CD14-positive monocyte (primary cell): ENCODE measurements around the gene KIF27. TPM values are rescaled to one million over a fixed set of nuclear protein-coding genes. Genes with fewer than 3 reads are reported as not detected.

ENCODE experiments used
- DNase-seq, 3 donors: peaks; one replicate each; pipeline ENCODE4 v3.0.0-alpha.2; 2011 to 2022
- H2AFZ ChIP-seq: 2 replicates; pipeline ENCODE4 v1.6.0; 2012; ENCODE audit warnings: mild to moderate bottlenecking, low read depth, low read length, inconsistent platforms; ENCODE audit not compliant: insufficient read depth, poor library complexity, severe bottlenecking
- H3K27ac ChIP-seq, 2 donors: 1 replicate in 1 of 2; 2 replicates in 1 of 2; pipeline ENCODE4 v1.5.1; 2012 to 2013; ENCODE audit warnings: low read length in 2 of 2, control low read depth in 1 of 2, inconsistent platforms in 1 of 2, low read depth in 1 of 2, mild to moderate bottlenecking in 1 of 2
- H3K27me3 ChIP-seq, 2 donors: one replicate each; pipeline versions ENCODE4 v1.6.0 to v1.6.1; 2011 to 2013; ENCODE audit warnings: low read length in 2 of 2; ENCODE audit not compliant: control insufficient read depth in 2 of 2, insufficient read depth in 2 of 2
- H3K36me3 ChIP-seq, 2 donors: replicated peaks in 1 of 2; 1 replicate in 1 of 2; 2 replicates in 1 of 2; pipeline versions ENCODE4 v1.5.1 to v1.6.1; 2012 to 2013; ENCODE audit warnings: low read length in 2 of 2, control low read depth in 1 of 2, inconsistent platforms in 1 of 2, mild to moderate bottlenecking in 1 of 2; ENCODE audit not compliant: insufficient read depth in 2 of 2, control insufficient read depth in 1 of 2
- H3K4me1 ChIP-seq, 2 donors: 1 replicate in 1 of 2; 2 replicates in 1 of 2; pipeline versions ENCODE4 v1.5.1 to v1.6.1; 2012 to 2013; ENCODE audit warnings: low read length in 2 of 2, control low read depth in 1 of 2, inconsistent platforms in 1 of 2, mild to moderate bottlenecking in 1 of 2, moderate library complexity in 1 of 2; ENCODE audit not compliant: insufficient read depth in 2 of 2, control insufficient read depth in 1 of 2
- H3K4me2 ChIP-seq: replicated peaks from 2 replicates; pipeline ENCODE3; 2012; ENCODE audit warnings: low read length, moderate library complexity, mild to moderate bottlenecking; ENCODE audit not compliant: poor library complexity, severe bottlenecking; ENCODE audit errors: extremely low read depth
- H3K4me3 ChIP-seq, 3 experiments: fragments of 200-600 bp in 1 of 3; sonication (generic) in 1 of 3; replicated peaks in 1 of 3; 1 replicate in 2 of 3; 2 replicates in 1 of 3; pipeline ENCODE4 v1.5.1; 2011 to 2013; ENCODE audit warnings: low read length in 3 of 3, mild to moderate bottlenecking in 3 of 3, control low read depth in 2 of 3, low read depth in 2 of 3, inconsistent platforms in 1 of 3, moderate library complexity in 1 of 3
- H3K79me2 ChIP-seq: 2 replicates; pipeline ENCODE4 v1.6.0; 2012; ENCODE audit warnings: mild to moderate bottlenecking, control low read depth, inconsistent platforms, low read length, moderate library complexity; ENCODE audit not compliant: insufficient read depth
- H3K9ac ChIP-seq: 2 replicates; pipeline ENCODE4 v1.6.0; 2017; ENCODE audit warnings: low read length, mild to moderate bottlenecking; ENCODE audit not compliant: insufficient read depth, poor library complexity, severe bottlenecking
- H3K9me3 ChIP-seq, 2 donors: replicated peaks in 1 of 2; 1 replicate in 1 of 2; 2 replicates in 1 of 2; pipeline versions ENCODE4 v1.5.1 to v1.6.1; 2012 to 2013; ENCODE audit warnings: low read length in 2 of 2, control low read depth in 1 of 2; ENCODE audit not compliant: control insufficient read depth in 1 of 2, insufficient read depth in 1 of 2
- H4K20me1 ChIP-seq: 2 replicates; pipeline ENCODE4 v1.6.0; 2012; ENCODE audit warnings: mild to moderate bottlenecking, low read length, control low read depth, moderate library complexity; ENCODE audit not compliant: insufficient read depth
- H3K27ac Mint-ChIP-seq, 7 donors: one replicate each; pipeline ENCODE4 v1.8.0; 2020; ENCODE audit warnings: mild to moderate bottlenecking in 7 of 7, mixed read lengths in 7 of 7, moderate library complexity in 6 of 7, inconsistent platforms in 2 of 7
- H3K27me3 Mint-ChIP-seq, 3 donors: one replicate each; pipeline ENCODE4 v1.8.0; 2021 to 2022; ENCODE audit warnings: low read depth in 3 of 3, mild to moderate bottlenecking in 3 of 3, mixed read lengths in 3 of 3, moderate library complexity in 3 of 3, inconsistent platforms in 1 of 3
- H3K36me3 Mint-ChIP-seq, 2 donors: one replicate each; pipeline ENCODE4 v1.8.0; 2020; ENCODE audit warnings: mixed read lengths in 2 of 2, inconsistent platforms in 1 of 2, mild to moderate bottlenecking in 1 of 2
- H3K4me1 Mint-ChIP-seq: one replicate; pipeline ENCODE4 v1.8.0; 2020; ENCODE audit warnings: mild to moderate bottlenecking, mixed read lengths
- H3K4me3 Mint-ChIP-seq, 2 donors: one replicate each; pipeline ENCODE4 v1.8.0; 2020; ENCODE audit warnings: mild to moderate bottlenecking in 2 of 2, mixed read lengths in 2 of 2, moderate library complexity in 1 of 2
- H3K9me3 Mint-ChIP-seq, 7 donors: one replicate each; pipeline ENCODE4 v1.8.0; 2020 to 2022; ENCODE audit warnings: mixed read lengths in 7 of 7, mild to moderate bottlenecking in 6 of 7, moderate library complexity in 6 of 7, inconsistent platforms in 2 of 7
- CTCF ChIP-seq: fragments of 200-600 bp; IDR thresholded peaks from one replicate; pipeline ENCODE4 v1.8.0; 2022; ENCODE audit warnings: antibody characterized with exemption, mild to moderate bottlenecking
- WGBS: methylation state at CpG from one replicate; pipeline ENCODE4 v1.1.5; 2013; ENCODE audit warnings: missing lambda C conversion rate; ENCODE audit not compliant: insufficient coverage; 5-methylcytosine and 5-hydroxymethylcytosine counted together
- intact Hi-C, 2 donors: fragments of 100-400 bp; cut with micrococcal nuclease; formaldehyde crosslinking; loops; one replicate each; pipeline versions ENCODE4 v1.15.0 to v1.15.1; 2023
- polyA minus RNA-seq: library from RNA; depleted of rRNA, polyadenylated mRNA; stranded (reverse); fragments of >200 nt; gene quantifications from 2 replicates; pipeline ENCODE4 v1.2.3, GENCODE V29; 2012
- polyA plus RNA-seq, 3 donors: library from polyadenylated mRNA; depleted of rRNA in 1 of 3; unstranded in 2 of 3; stranded (reverse) in 1 of 3; fragments of 300-500 nt in 2 of 3; fragments of >200 nt in 1 of 3; fragmentation: Illumina TruSeq in 2 of 3; gene quantifications; 1 replicate in 2 of 3; 2 replicates in 1 of 3; pipeline ENCODE4 v1.2.3, GENCODE V29; 2012 to 2021
- total RNA-seq, 12 experiments: library from RNA in 1 of 12; stranded (reverse) in 1 of 12; fragments of 120-200 nt in 1 of 12; gene quantifications; one replicate each; pipeline ENCODE4 v1.2.4 and lab custom pipeline; 2013 to 2026; ENCODE audit warnings: mixed read lengths in 6 of 12, inconsistent platforms in 1 of 12

KIF27 gene, protein sequence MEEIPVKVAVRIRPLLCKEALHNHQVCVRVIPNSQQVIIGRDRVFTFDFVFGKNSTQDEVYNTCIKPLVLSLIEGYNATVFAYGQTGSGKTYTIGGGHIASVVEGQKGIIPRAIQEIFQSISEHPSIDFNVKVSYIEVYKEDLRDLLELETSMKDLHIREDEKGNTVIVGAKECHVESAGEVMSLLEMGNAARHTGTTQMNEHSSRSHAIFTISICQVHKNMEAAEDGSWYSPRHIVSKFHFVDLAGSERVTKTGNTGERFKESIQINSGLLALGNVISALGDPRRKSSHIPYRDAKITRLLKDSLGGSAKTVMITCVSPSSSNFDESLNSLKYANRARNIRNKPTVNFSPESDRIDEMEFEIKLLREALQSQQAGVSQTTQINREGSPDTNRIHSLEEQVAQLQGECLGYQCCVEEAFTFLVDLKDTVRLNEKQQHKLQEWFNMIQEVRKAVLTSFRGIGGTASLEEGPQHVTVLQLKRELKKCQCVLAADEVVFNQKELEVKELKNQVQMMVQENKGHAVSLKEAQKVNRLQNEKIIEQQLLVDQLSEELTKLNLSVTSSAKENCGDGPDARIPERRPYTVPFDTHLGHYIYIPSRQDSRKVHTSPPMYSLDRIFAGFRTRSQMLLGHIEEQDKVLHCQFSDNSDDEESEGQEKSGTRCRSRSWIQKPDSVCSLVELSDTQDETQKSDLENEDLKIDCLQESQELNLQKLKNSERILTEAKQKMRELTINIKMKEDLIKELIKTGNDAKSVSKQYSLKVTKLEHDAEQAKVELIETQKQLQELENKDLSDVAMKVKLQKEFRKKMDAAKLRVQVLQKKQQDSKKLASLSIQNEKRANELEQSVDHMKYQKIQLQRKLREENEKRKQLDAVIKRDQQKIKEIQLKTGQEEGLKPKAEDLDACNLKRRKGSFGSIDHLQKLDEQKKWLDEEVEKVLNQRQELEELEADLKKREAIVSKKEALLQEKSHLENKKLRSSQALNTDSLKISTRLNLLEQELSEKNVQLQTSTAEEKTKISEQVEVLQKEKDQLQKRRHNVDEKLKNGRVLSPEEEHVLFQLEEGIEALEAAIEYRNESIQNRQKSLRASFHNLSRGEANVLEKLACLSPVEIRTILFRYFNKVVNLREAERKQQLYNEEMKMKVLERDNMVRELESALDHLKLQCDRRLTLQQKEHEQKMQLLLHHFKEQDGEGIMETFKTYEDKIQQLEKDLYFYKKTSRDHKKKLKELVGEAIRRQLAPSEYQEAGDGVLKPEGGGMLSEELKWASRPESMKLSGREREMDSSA (N-terminal part only)
- total RNA-seq (2013) = 3.5 TPM
- polyA plus RNA-seq (1 to 10 TPM in 2 of 3 donors, under 1 TPM in 1; 0.58 to 1.3 (median 1.1) TPM), polyA minus RNA-seq (0.72 and 1.2 TPM in 2 replicates), total RNA-seq (lab: John Stamatoyannopoulos, UW) (3.8 to 13.8 (median 11.0) reads per million in 11 experiments)

GRCh38 chr9:83920927-83921707 is at the start of gene KIF27:
Gene KIF27 (minus strand): TSS chr9:83921432. CDS start chr9:83915591, 5,841 bp downstream.
- intact Hi-C loops = loop anchor here (2.0 to 10.0 kb wide), 4 partner anchors 58 to 216 kb away; partner anchors contain the start of genes GKAP1 (in 1 of the 2), HNRNPK (in 1 of the 2), RMI1 (in 1 of the 2) and UBQLN1 (in 1 of the 2)
- Histone ChIP-seq H3K79me2 (no peaks in the 10 kb centered on the region), H2AFZ (peak within 1 kb of the TSS; percentile 78), H3K27me3 (no peaks in the 10 kb centered on the region), H3K27ac (peak within 1 kb of the TSS; percentile 77 to 85), H3K4me1 (peaks cover 15 to 20% of the 10 kb centered on the region in 2 donors), H3K4me3 (peak within 1 kb of the TSS; percentile 44 to 74 (median 60)), H4K20me1 (no peaks in the 10 kb centered on the region), H3K9ac (peak within 1 kb of the TSS; percentile 93), H3K9me3 (no peaks in the 10 kb centered on the region), H3K36me3 (no peaks in the 10 kb centered on the region), H3K4me2 (peak within 1 kb of the TSS; percentile 70)
- Mint-ChIP-seq H3K27ac (peak within 1 kb of the TSS; percentile 92 to 97 (median 95)), H3K4me3 (peak within 1 kb of the TSS; percentile 83 to 89), H3K4me1 (peaks cover 12% of the 10 kb centered on the region), H3K36me3 (peaks cover 0 to 5% of the 10 kb centered on the region in 2 donors), H3K27me3 (peaks cover 0 to 4% (median 0%) of the 10 kb centered on the region in 3 donors), H3K9me3 (no peaks in the 10 kb centered on the region)
- DNase-seq = peak; percentile 96 to 99 (median 98)
- TF ChIP-seq CTCF = peak; percentile 72
- under 1% methylated on average over 81 of the region's 92 CpGs for WGBS
